B cell (primary cell): ENCODE results near the gene CTBP2. TPM values are rescaled to one million over a fixed set of nuclear protein-coding genes. Genes with fewer than 3 reads are reported as not detected.

Experiments
- ATAC-seq: fragments of 200-7000 bp; cut with Tn5 transposase; one replicate; pipeline ENCODE4 v1.10.0; 2021; ENCODE audit warnings: low read depth, mild to moderate bottlenecking, moderate number of reproducible peaks, moderate library complexity
- CTCF ChIA-PET: fragments of 350-600 bp; sonication (Branson Sonifier 250); formaldehyde crosslinking; loops from one replicate; lab custom pipeline; 2021; ENCODE audit warnings: antibody characterized with exemption, inconsistent platforms; lab: Charles Lee
- POLR2A ChIA-PET: fragments of 350-600 bp; sonication (Branson Sonifier 250); formaldehyde crosslinking; loops from one replicate; lab custom pipeline; 2021; ENCODE audit warnings: antibody characterized with exemption; lab: Charles Lee
- DNase-seq: peaks from one replicate; pipeline ENCODE4 v3.0.0; 2013
- H2AFZ ChIP-seq: 2 replicates; pipeline ENCODE4 v1.6.1; 2012; ENCODE audit warnings: mild to moderate bottlenecking, low read depth, low read length; ENCODE audit not compliant: insufficient read depth, poor library complexity, severe bottlenecking
- H3K27ac ChIP-seq, 2 donors: 1 replicate in 1 of 2; 2 replicates in 1 of 2; pipeline ENCODE4 v1.5.1; 2012 to 2013; ENCODE audit warnings: low read length in 2 of 2, mild to moderate bottlenecking in 2 of 2, moderate library complexity in 1 of 2
- H3K27me3 ChIP-seq, 4 experiments: fragments of 200-600 bp in 1 of 4; sonication (generic) in 1 of 4; replicated peaks in 1 of 4; 1 replicate in 2 of 4; 2 replicates in 2 of 4; pipeline versions ENCODE4 v1.6.1 to v1.7.0; 2013 to 2016; ENCODE audit warnings: low read length in 3 of 4, mild to moderate bottlenecking in 2 of 4, mixed read lengths in 1 of 4, moderate library complexity in 1 of 4; ENCODE audit not compliant: insufficient read depth in 4 of 4, control insufficient read depth in 3 of 4; ENCODE audit errors: control extremely low read depth in 1 of 4
- H3K36me3 ChIP-seq, 2 experiments: replicated peaks in 1 of 2; 1 replicate in 1 of 2; 2 replicates in 1 of 2; pipeline versions ENCODE4 v1.6.1 to v1.7.1; 2013; ENCODE audit warnings: low read length in 1 of 2; ENCODE audit not compliant: insufficient read depth in 2 of 2, control insufficient read depth in 1 of 2; ENCODE audit errors: control extremely low read depth in 1 of 2, extremely low read depth in 1 of 2
- H3K4me1 ChIP-seq, 2 donors: fragments of 200-600 bp in 1 of 2; sonication (generic) in 1 of 2; 1 replicate in 1 of 2; 2 replicates in 1 of 2; pipeline versions ENCODE4 v1.5.1 to v1.6.1; 2013 to 2017; ENCODE audit warnings: low read length in 2 of 2; ENCODE audit not compliant: control insufficient read depth in 2 of 2, insufficient read depth in 2 of 2
- H3K4me2 ChIP-seq: replicated peaks from 2 replicates; pipeline ENCODE3; 2012; ENCODE audit warnings: mild to moderate bottlenecking, low read depth, low read length; ENCODE audit not compliant: poor library complexity, severe bottlenecking
- H3K4me3 ChIP-seq, 5 experiments: fragments of 200-600 bp in 1 of 5; sonication (generic) in 1 of 5; 1 replicate in 3 of 5; 2 replicates in 2 of 5; pipeline versions ENCODE4 v1.5.1 to v1.7.0; 2011 to 2016; ENCODE audit warnings: low read length in 4 of 5, mild to moderate bottlenecking in 4 of 5, low read depth in 2 of 5, control low read depth in 1 of 5, moderate library complexity in 1 of 5; ENCODE audit not compliant: insufficient read depth in 1 of 5; ENCODE audit errors: control extremely low read depth in 1 of 5, extremely low read depth in 1 of 5
- H3K79me2 ChIP-seq: fragments of 200-600 bp; sonication (generic); one replicate; pipeline ENCODE4 v1.6.0; 2016; ENCODE audit warnings: low read length; ENCODE audit not compliant: control insufficient read depth, insufficient read depth
- H3K9ac ChIP-seq: fragments of 200-600 bp; sonication (generic); 2 replicates; pipeline ENCODE4 v1.6.1; 2017; ENCODE audit warnings: mild to moderate bottlenecking, low read length, moderate library complexity
- H3K9me3 ChIP-seq, 3 donors: one replicate each; pipeline versions ENCODE4 v1.6.1 to v1.7.1; 2013; ENCODE audit warnings: low read length in 2 of 3; ENCODE audit not compliant: control insufficient read depth in 2 of 3, insufficient read depth in 1 of 3; ENCODE audit errors: control extremely low read depth in 1 of 3
- H4K20me1 ChIP-seq: 2 replicates; pipeline ENCODE4 v1.6.0; 2012; ENCODE audit warnings: mild to moderate bottlenecking, low read length; ENCODE audit not compliant: insufficient read depth, control insufficient read depth, poor library complexity, severe bottlenecking
- H3K27ac Mint-ChIP-seq: one replicate; pipeline ENCODE4 v1.8.0; 2021; ENCODE audit warnings: mixed read lengths
- H3K27me3 Mint-ChIP-seq: one replicate; pipeline ENCODE4 v1.8.0; 2021; ENCODE audit warnings: mixed read lengths
- H3K4me1 Mint-ChIP-seq: one replicate; pipeline ENCODE4 v1.8.0; 2021; ENCODE audit warnings: mixed read lengths
- H3K4me3 Mint-ChIP-seq: one replicate; pipeline ENCODE4 v1.8.0; 2021; ENCODE audit warnings: mixed read lengths
- H3K9me3 Mint-ChIP-seq: one replicate; pipeline ENCODE4 v1.8.0; 2022; ENCODE audit warnings: mixed read lengths; ENCODE audit not compliant: insufficient read depth
- EZH2 ChIP-seq: IDR thresholded peaks from 2 replicates; pipeline ENCODE4 v1.6.1; 2012; ENCODE audit warnings: borderline replicate concordance, low read depth, mild to moderate bottlenecking, moderate library complexity, low read length; ENCODE audit not compliant: insufficient read depth, poor library complexity, severe bottlenecking
- WGBS: methylation state at CpG from one replicate; pipeline ENCODE4 v1.1.5; 2013; ENCODE audit warnings: missing lambda C conversion rate; ENCODE audit not compliant: insufficient coverage; 5-methylcytosine and 5-hydroxymethylcytosine counted together
- intact Hi-C: fragments of 100-400 bp; cut with micrococcal nuclease; formaldehyde crosslinking; loops from one replicate; pipeline ENCODE4 v1.10.0; 2022
- polyA plus RNA-seq: library from polyadenylated mRNA; depleted of rRNA; stranded (reverse); fragments of >200 nt; gene quantifications from 2 replicates; pipeline ENCODE4 v1.2.3, GENCODE V29; 2012
- total RNA-seq, 2 donors: library from RNA; stranded (reverse); fragments of 120-200 nt in 1 of 2; gene quantifications; 1 replicate in 1 of 2; 2 replicates in 1 of 2; pipeline versions ENCODE4 v1.2.3 to v1.2.4, GENCODE V29; 2013 to 2022
- TF ChIP-seq, protein P1 (sequence below): fragments of 200-600 bp; IDR thresholded peaks from one replicate; pipeline ENCODE4 v1.8.0; 2022; ENCODE audit warnings: antibody characterized with exemption, mild to moderate bottlenecking

Gene CTBP2
- total and polyA plus RNA-seq, 2 donors (not counting 1 experiment from before 2014, with no cell fraction given), result 0.39 to 0.85 TPM

DNA sequence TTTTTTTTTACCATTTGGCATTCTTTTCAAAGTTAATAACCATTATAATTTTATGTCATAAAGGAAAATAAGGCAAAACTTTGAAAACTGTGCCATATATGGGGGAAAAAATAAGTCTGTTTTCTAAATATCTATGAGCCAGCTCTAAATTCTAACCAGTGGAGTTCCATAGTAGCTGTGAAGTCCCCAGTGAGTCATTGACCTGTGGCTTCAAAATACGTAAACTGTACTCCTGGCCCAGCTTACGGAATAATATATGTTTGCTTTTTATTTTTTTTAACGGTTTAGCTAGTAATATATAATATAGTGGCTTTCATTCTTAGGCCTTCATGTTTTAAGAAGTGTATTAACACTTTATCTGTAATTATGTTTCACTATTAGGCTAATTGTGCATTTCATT is 197.9 kb downstream of the CTBP2 start:
- intact Hi-C loops, result no loop called here
- Histone ChIP-seq H4K20me1 (peaks cover 43% of the 10 kb centered on the region), H3K9ac (no peak overlapping the region), H3K27ac (no peak overlapping the region), H2AFZ (no peak overlapping the region), H3K27me3 (no peaks in the 10 kb centered on the region), H3K4me2 (no peak overlapping the region), H3K9me3 (no peaks in the 10 kb centered on the region), H3K4me3 (no peak overlapping the region), H3K36me3 (peaks cover 0 to 13% of the 10 kb centered on the region in 2 experiments), H3K4me1 (peaks cover 3% of the 10 kb centered on the region in 2 donors), H3K79me2 (peaks cover 34% of the 10 kb centered on the region)
- WGBS, result no CpG with 5 or more reads among the region's 3 CpGs
- H3K4me3 Mint-ChIP-seq, result no peak overlapping the region
- ATAC-seq (no peak), DNase-seq (no peak)
- POLR2A ChIA-PET, result interaction anchor here (0.6 kb wide), 1 partner anchor 1972 kb away, joined by 3 read pairs; no protein-coding TSS in a partner anchor
- no peak for TF ChIP-seq EZH2
- H3K27ac Mint-ChIP-seq, result no peak overlapping the region
- peaks cover 26% of the 10 kb centered on the region for H3K4me1 Mint-ChIP-seq
- CTCF ChIA-PET, result no interaction called here
- no peaks in the 10 kb centered on the region for H3K9me3 Mint-ChIP-seq
- no peaks in the 10 kb centered on the region for H3K27me3 Mint-ChIP-seq

DNA sequence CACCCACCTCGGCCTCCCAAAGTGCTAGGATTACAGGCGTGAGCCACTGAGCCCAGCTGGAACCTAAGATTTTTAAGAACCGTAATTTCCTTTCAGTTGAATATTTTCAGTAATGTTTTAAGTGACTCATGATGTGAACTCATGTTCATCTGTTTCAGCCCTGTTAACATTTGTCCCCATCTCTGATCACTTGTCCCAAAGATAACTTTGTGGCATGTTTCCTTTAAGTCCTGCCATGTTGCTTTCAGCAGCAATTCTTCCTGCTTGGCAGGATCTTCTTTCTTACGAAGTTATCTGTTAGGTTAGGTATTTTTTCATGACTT is 199.2 kb downstream of the CTBP2 start:
- CTCF ChIA-PET, result no interaction called here
- H3K9ac ChIP-seq, result no peak overlapping the region
- peaks cover 40% of the 10 kb centered on the region for H3K79me2 ChIP-seq
- H3K4me2 ChIP-seq, result no peak overlapping the region
- ATAC-seq (no peak), DNase-seq (no peak)
- H2AFZ ChIP-seq, result no peak overlapping the region
- peaks cover 0 to 1% of the 10 kb centered on the region in 2 experiments for H3K36me3 ChIP-seq
- intact Hi-C loops, result no loop called here
- peaks cover 7 to 13% of the 10 kb centered on the region in 2 donors for H3K4me1 ChIP-seq
- no peaks in the 10 kb centered on the region for H3K9me3 Mint-ChIP-seq
- peaks cover 32% of the 10 kb centered on the region for H3K4me1 Mint-ChIP-seq
- TF ChIP-seq, protein P1, sequence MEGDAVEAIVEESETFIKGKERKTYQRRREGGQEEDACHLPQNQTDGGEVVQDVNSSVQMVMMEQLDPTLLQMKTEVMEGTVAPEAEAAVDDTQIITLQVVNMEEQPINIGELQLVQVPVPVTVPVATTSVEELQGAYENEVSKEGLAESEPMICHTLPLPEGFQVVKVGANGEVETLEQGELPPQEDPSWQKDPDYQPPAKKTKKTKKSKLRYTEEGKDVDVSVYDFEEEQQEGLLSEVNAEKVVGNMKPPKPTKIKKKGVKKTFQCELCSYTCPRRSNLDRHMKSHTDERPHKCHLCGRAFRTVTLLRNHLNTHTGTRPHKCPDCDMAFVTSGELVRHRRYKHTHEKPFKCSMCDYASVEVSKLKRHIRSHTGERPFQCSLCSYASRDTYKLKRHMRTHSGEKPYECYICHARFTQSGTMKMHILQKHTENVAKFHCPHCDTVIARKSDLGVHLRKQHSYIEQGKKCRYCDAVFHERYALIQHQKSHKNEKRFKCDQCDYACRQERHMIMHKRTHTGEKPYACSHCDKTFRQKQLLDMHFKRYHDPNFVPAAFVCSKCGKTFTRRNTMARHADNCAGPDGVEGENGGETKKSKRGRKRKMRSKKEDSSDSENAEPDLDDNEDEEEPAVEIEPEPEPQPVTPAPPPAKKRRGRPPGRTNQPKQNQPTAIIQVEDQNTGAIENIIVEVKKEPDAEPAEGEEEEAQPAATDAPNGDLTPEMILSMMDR, result no peak
- TF ChIP-seq EZH2, result no peak
- H3K4me3 Mint-ChIP-seq, result no peak overlapping the region
- no peaks in the 10 kb centered on the region for H3K9me3 ChIP-seq
- H3K27ac Mint-ChIP-seq, result no peak overlapping the region
- POLR2A ChIA-PET, result no interaction called here
- no peaks in the 10 kb centered on the region for H3K27me3 Mint-ChIP-seq
- H4K20me1 ChIP-seq, result peaks cover 45% of the 10 kb centered on the region
- H3K27me3 ChIP-seq, result no peaks in the 10 kb centered on the region
- WGBS, result 100% methylated on average over 3 of the region's 4 CpGs
- H3K27ac ChIP-seq, result no peak overlapping the region
- H3K4me3 ChIP-seq, result no peak overlapping the region
